GM18507 (cell line): ENCODE data around the gene SYNGR1.

ENCODE experiments used
- DNase-seq: peaks from one replicate; pipeline ENCODE4 v3.0.0; 2011; ENCODE audit warnings: low read depth; ENCODE audit not compliant: insufficient read length; ENCODE audit errors: extremely low spot score
- FAIRE-seq: peaks from 2 replicates; lab custom pipeline; 2011; peaks lifted over from hg19 to GRCh38; lab: Jason Lieb, UNC

The SYNGR1 gene

GRCh38 chr22:39349967-39350726 is at the start of gene SYNGR1:
TSS of gene SYNGR1 (plus strand) at chr22:39349991. CDS start at chr22:39350011, 20 bp downstream.
- FAIRE-seq (no peak), DNase-seq (no peak)

- no peak for DNase-seq
- no peak for FAIRE-seq
Measured at GRCh38 chr22:39300186-39300830, 49.5 kb upstream of the SYNGR1 start.

- FAIRE-seq (no peak), DNase-seq (no peak)
Measured at GRCh38 chr22:39301108-39301507, 48.7 kb upstream of the SYNGR1 start.

- no peak for DNase-seq
- no peak for FAIRE-seq
Measured at GRCh38 chr22:39301926-39302325, 47.9 kb upstream of the SYNGR1 start.

GRCh38 chr22:39302431-39302960 is 47.3 kb upstream of the SYNGR1 start:
- DNase-seq (no peak), FAIRE-seq (no peak)

- DNase-seq (no peak), FAIRE-seq (no peak)
Measured at GRCh38 chr22:39303358-39303757, 46.4 kb upstream of the SYNGR1 start.

- FAIRE-seq = no peak
- no peak for DNase-seq
Measured at GRCh38 chr22:39303892-39304671, 45.7 kb upstream of the SYNGR1 start.

GRCh38 chr22:39306456-39307361 is 43.1 kb upstream of the SYNGR1 start:
- FAIRE-seq (no peak), DNase-seq (no peak)

GRCh38 chr22:39308614-39309363 is 41.0 kb upstream of the SYNGR1 start:
- DNase-seq (no peak), FAIRE-seq (no peak)

- DNase-seq (no peak), FAIRE-seq (no peak)
Measured at GRCh38 chr22:39309364-39309861, 40.4 kb upstream of the SYNGR1 start.

GRCh38 chr22:39309881-39310714 is 39.7 kb upstream of the SYNGR1 start:
- peak; percentile 70 for FAIRE-seq
- DNase-seq = no peak

GRCh38 chr22:39311592-39312400 is 38.0 kb upstream of the SYNGR1 start:
- no peak for DNase-seq
- no peak for FAIRE-seq

GRCh38 chr22:39312410-39312809 is 37.4 kb upstream of the SYNGR1 start:
- DNase-seq (no peak), FAIRE-seq (no peak)

GRCh38 chr22:39313258-39314001 is 36.4 kb upstream of the SYNGR1 start:
- DNase-seq = no peak
- FAIRE-seq = no peak

- FAIRE-seq (no peak), DNase-seq (no peak)
Measured at GRCh38 chr22:39314251-39314971, 35.4 kb upstream of the SYNGR1 start.
